GM23338 (cell line): ENCODE results near the gene LIF. TPM values are rescaled to one million over a fixed set of nuclear protein-coding genes. Genes with fewer than 3 reads are reported as not detected.

Experiments
- ATAC-seq: fragments of 200-7000 bp; cut with Tn5 transposase; 3 replicates; pipeline ENCODE4 v1.9.1; 2020
- DNase-seq: peaks from one replicate; pipeline ENCODE4 v3.0.0-alpha.2; 2015; ENCODE audit warnings: low spot score
- H2AFZ ChIP-seq: fragments of 200-600 bp; sonication (generic); 2 replicates; pipeline ENCODE4 v1.8.0; 2016; ENCODE audit warnings: antibody characterized with exemption, mild to moderate bottlenecking, moderate library complexity
- H3F3A ChIP-seq: fragments of 200-600 bp; sonication (generic); replicated peaks from 2 replicates; pipeline ENCODE4 v1.8.0; 2017; ENCODE audit warnings: antibody characterized with exemption, mixed run types, low read depth
- H3K27ac ChIP-seq: fragments of 200-600 bp; sonication (generic); 2 replicates; pipeline ENCODE4 v1.6.1; 2016; ENCODE audit warnings: low read depth
- H3K27me3 ChIP-seq: fragments of 200-600 bp; sonication (generic); 2 replicates; pipeline ENCODE4 v1.8.0; 2016; ENCODE audit warnings: mild to moderate bottlenecking, mixed run types, moderate library complexity; ENCODE audit not compliant: insufficient read depth
- H3K36me3 ChIP-seq: fragments of 200-600 bp; sonication (generic); 2 replicates; pipeline ENCODE4 v1.8.0; 2016; ENCODE audit warnings: mild to moderate bottlenecking; ENCODE audit not compliant: insufficient read depth
- H3K4me1 ChIP-seq: fragments of 200-600 bp; sonication (generic); 2 replicates; pipeline ENCODE4 v1.8.0; 2016; ENCODE audit warnings: mild to moderate bottlenecking, moderate library complexity; ENCODE audit not compliant: insufficient read depth
- H3K4me2 ChIP-seq: fragments of 200-600 bp; sonication (generic); 2 replicates; pipeline ENCODE4 v1.7.1; 2017; ENCODE audit warnings: mixed run types
- H3K4me3 ChIP-seq: fragments of 200-600 bp; sonication (generic); 2 replicates; pipeline ENCODE4 v1.6.1; 2016; ENCODE audit warnings: mixed run types
- H3K79me2 ChIP-seq: fragments of 200-600 bp; sonication (generic); replicated peaks from 2 replicates; pipeline ENCODE4 v1.8.0; 2017; ENCODE audit warnings: mild to moderate bottlenecking; ENCODE audit not compliant: insufficient read depth
- H3K9me2 ChIP-seq: fragments of 200-600 bp; sonication (generic); 2 replicates; pipeline ENCODE4 v1.8.0; 2017; ENCODE audit not compliant: insufficient read depth
- H4K20me1 ChIP-seq: fragments of 200-600 bp; sonication (generic); replicated peaks from 2 replicates; pipeline ENCODE4 v1.8.0; 2017; ENCODE audit warnings: mild to moderate bottlenecking; ENCODE audit not compliant: insufficient read depth
- H3K27ac Mint-ChIP-seq: 2 replicates; pipeline ENCODE4 v1.8.0; 2020; ENCODE audit warnings: inconsistent platforms, mild to moderate bottlenecking, moderate library complexity, mixed read lengths
- H3K27me3 Mint-ChIP-seq: 3 replicates; pipeline ENCODE4 v1.8.0; 2022; ENCODE audit warnings: low read depth, mild to moderate bottlenecking, moderate library complexity, mixed read lengths, inconsistent platforms; ENCODE audit not compliant: insufficient read depth, poor library complexity
- H3K36me3 Mint-ChIP-seq: 3 replicates; pipeline ENCODE4 v1.8.0; 2021; ENCODE audit warnings: low read depth, mild to moderate bottlenecking, inconsistent platforms, moderate library complexity, mixed read lengths
- H3K4me1 Mint-ChIP-seq: 3 replicates; pipeline ENCODE4 v1.8.0; 2020; ENCODE audit warnings: mild to moderate bottlenecking, inconsistent platforms, mixed read lengths
- H3K4me3 Mint-ChIP-seq: 3 replicates; pipeline ENCODE4 v1.8.0; 2021; ENCODE audit warnings: moderate library complexity, mild to moderate bottlenecking, inconsistent platforms, mixed read lengths
- H3K9me3 Mint-ChIP-seq: 3 replicates; pipeline ENCODE4 v1.8.0; 2020; ENCODE audit warnings: moderate library complexity, mild to moderate bottlenecking, inconsistent platforms, mixed read lengths
- CREB1 ChIP-seq: fragments of 250-450 bp; sonication (Bioruptor Pico); IDR thresholded peaks from 2 replicates; pipeline ENCODE4 v1.5.0; 2020; ENCODE audit warnings: low read depth, mild to moderate bottlenecking, moderate library complexity
- CTCF ChIP-seq, 2 experiments: fragments of 200-600 bp in 1 of 2; sonication (generic) in 1 of 2; conservative IDR thresholded peaks; 2 replicates each; pipeline versions ENCODE4 v1.5.1 to v1.6.1; 2016 to 2017; ENCODE audit warnings: antibody characterized with exemption in 2 of 2, low read depth in 2 of 2, mild to moderate bottlenecking in 2 of 2, moderate library complexity in 1 of 2
- EZH2 ChIP-seq: fragments of 200-600 bp; sonication (generic); IDR thresholded peaks from one replicate; pipeline ENCODE4 v1.8.0; 2017; ENCODE audit warnings: antibody characterized with exemption, mild to moderate bottlenecking, low read depth; ENCODE audit not compliant: unreplicated experiment
- EZH2phosphoT487 ChIP-seq: fragments of 200-600 bp; sonication (generic); IDR thresholded peaks from one replicate; pipeline ENCODE4 v1.8.1; 2018; ENCODE audit warnings: antibody characterized with exemption; ENCODE audit not compliant: unreplicated experiment
- JUNB ChIP-seq: IDR thresholded peaks from one replicate; pipeline ENCODE4 v1.6.1; 2016; ENCODE audit warnings: antibody characterized with exemption; ENCODE audit not compliant: unreplicated experiment
- POLR2AphosphoS5 ChIP-seq: IDR thresholded peaks from 2 replicates; pipeline ENCODE4 v1.6.1; 2016; ENCODE audit warnings: antibody characterized with exemption, low read depth
- REST ChIP-seq: IDR thresholded peaks from one replicate; pipeline ENCODE4 v1.6.1; 2018; ENCODE audit warnings: antibody characterized with exemption; ENCODE audit not compliant: unreplicated experiment
- STAT1 ChIP-seq: IDR thresholded peaks from one replicate; pipeline ENCODE4 v1.6.1; 2016; ENCODE audit warnings: antibody characterized with exemption; ENCODE audit not compliant: unreplicated experiment
- polyA plus RNA-seq: library from polyadenylated mRNA; unstranded; fragments of >200 nt; fragmentation: Nextera tagmentation; extraction: Ambion mirVana; gene quantifications from 2 replicates; pipeline ENCODE4 v1.2.1, GENCODE V29; 2016
- total RNA-seq: library from RNA; depleted of rRNA; stranded (reverse); fragments of >200 nt; shearing (Covaris generic); gene quantifications from 2 replicates; pipeline ENCODE4 v1.2.3, GENCODE V29; 2014

The LIF gene
- total and polyA plus RNA-seq, 2 experiments from 2014 or later: 1.8 to 3.6 TPM

GRCh38 chr22:30219668-30220278 lies 26.8 kb downstream of the LIF start (continued):
- no peak for TF ChIP-seq REST
- TF ChIP-seq EZH2phosphoT487: no peak
- no peak for TF ChIP-seq POLR2AphosphoS5
- no peak for TF ChIP-seq EZH2
- TF ChIP-seq JUNB: no peak
- no peak for TF ChIP-seq CREB1

- H3K36me3 ChIP-seq: no peaks in the 10 kb centered on the region
- Mint-ChIP-seq H3K9me3 (no peaks in the 10 kb centered on the region), H3K36me3 (no peaks in the 10 kb centered on the region), H3K4me3 (no peak overlapping the region), H3K27me3 (peaks cover 21% of the 10 kb centered on the region), H3K4me1 (peaks cover 13% of the 10 kb centered on the region), H3K27ac (no peak overlapping the region)
- no peaks in the 10 kb centered on the region for H3K79me2 ChIP-seq
- H2AFZ ChIP-seq: no peak overlapping the region
- TF ChIP-seq CTCF (conservative IDR thresholded peaks at IDR 0.05; ENCODE audit: low read depth in 2 of 2) (peak in 1 of 2 experiments; percentile 22; a peak in 1 of 4 replicates), STAT1 (no peak)
- no peak overlapping the region for H3K27ac ChIP-seq
- H3K4me3 ChIP-seq: no peak overlapping the region
- peaks cover 7% of the 10 kb centered on the region for H3K4me1 ChIP-seq
- ATAC-seq (no peak), DNase-seq (no peak)
- H3K9me2 ChIP-seq: no peaks in the 10 kb centered on the region
- no peak overlapping the region for H3K4me2 ChIP-seq
- H4K20me1 ChIP-seq: no peaks in the 10 kb centered on the region
- H3K27me3 ChIP-seq: no peaks in the 10 kb centered on the region
- H3F3A ChIP-seq: no peaks in the 10 kb centered on the region
Observed at GRCh38 chr22:30219049-30219654, 27.4 kb downstream of the LIF start.
